GM12801 (cell line): ENCODE data around the gene KCNK2.

Experiments
- CTCF ChIP-seq: IDR thresholded peaks from one replicate; pipeline ENCODE4 v1.5.1; 2011; ENCODE audit warnings: control low read depth; ENCODE audit not compliant: insufficient read length; ENCODE audit errors: extremely low read depth

KCNK2 gene

GRCh38 chr1:215133532-215133931 lies 51.0 kb downstream of the KCNK2 start:
- TF ChIP-seq CTCF = no peak

- no peak for TF ChIP-seq CTCF
These were observed 55.4 kb downstream of the KCNK2 start for GRCh38 chr1:215137985-215138384.

- TF ChIP-seq CTCF = no peak
These were observed 57.6 kb downstream of the KCNK2 start for GRCh38 chr1:215140135-215140534.

- no peak for TF ChIP-seq CTCF
These were observed 58.9 kb downstream of the KCNK2 start for GRCh38 chr1:215141460-215141859.

GRCh38 chr1:215143497-215143896 lies 61.0 kb downstream of the KCNK2 start:
- no peak for TF ChIP-seq CTCF

- no peak for TF ChIP-seq CTCF
These were observed 63.9 kb downstream of the KCNK2 start for GRCh38 chr1:215146240-215146975.

- no peak for TF ChIP-seq CTCF
These were observed 64.5 kb downstream of the KCNK2 start for GRCh38 chr1:215147024-215147423.
